KOPT-K1 (cell line): ENCODE results near the gene AMELX.

Source experiments
- H3K27ac ChIP-seq: fragments of 200-600 bp; sonication (generic); 2 replicates; pipeline ENCODE4 v1.5.1; 2016; ENCODE audit warnings: antibody characterized with exemption, mild to moderate bottlenecking, low read depth, low read length; ENCODE audit not compliant: poor library complexity, severe bottlenecking
- H3K36me3 ChIP-seq: fragments of 200-600 bp; sonication (generic); 2 replicates; pipeline ENCODE4 v1.5.1; 2017; ENCODE audit warnings: antibody characterized with exemption, mild to moderate bottlenecking, low read length, moderate library complexity; ENCODE audit not compliant: insufficient read depth
- H3K9me3 ChIP-seq: fragments of 200-600 bp; sonication (generic); 2 replicates; pipeline ENCODE4 v1.5.1; 2017; ENCODE audit warnings: antibody characterized with exemption, low read length, mild to moderate bottlenecking; ENCODE audit not compliant: insufficient read depth, poor library complexity, severe bottlenecking

Gene AMELX

GRCh38 chrX:11282043-11282442 is 11.2 kb upstream of the AMELX start:
- Histone ChIP-seq H3K36me3 (no peaks in the 10 kb centered on the region), H3K9me3 (no peaks in the 10 kb centered on the region), H3K27ac (no peak overlapping the region)

GRCh38 chrX:11285651-11286050 is 7.6 kb upstream of the AMELX start:
- Histone ChIP-seq H3K9me3 (no peaks in the 10 kb centered on the region), H3K27ac (no peak overlapping the region), H3K36me3 (no peaks in the 10 kb centered on the region)

DNA sequence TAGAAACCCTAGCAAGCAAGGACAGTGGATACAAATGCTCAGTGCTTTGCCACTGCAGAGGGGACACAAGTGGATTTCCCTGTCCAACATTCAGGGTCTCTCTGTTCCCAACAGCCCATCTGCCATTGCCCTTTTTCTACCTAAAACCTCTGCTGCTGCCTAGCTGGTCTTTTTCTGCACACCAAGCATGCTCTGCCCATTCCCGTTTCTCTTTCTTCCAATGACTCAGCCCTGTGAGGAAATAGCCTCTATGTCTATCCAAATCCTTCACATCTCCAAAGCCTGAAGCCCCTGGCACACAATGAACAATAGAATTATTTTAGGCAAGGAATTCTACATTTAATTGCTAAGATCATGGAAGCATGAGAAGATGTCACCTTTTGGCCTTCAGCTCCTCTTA is 5.7 kb upstream of the AMELX start:
- no peak overlapping the region for H3K27ac ChIP-seq
- H3K36me3 ChIP-seq: no peaks in the 10 kb centered on the region
- H3K9me3 ChIP-seq: no peaks in the 10 kb centered on the region

- Histone ChIP-seq H3K27ac (no peak overlapping the region), H3K9me3 (no peaks in the 10 kb centered on the region), H3K36me3 (no peaks in the 10 kb centered on the region)
Measured at GRCh38 chrX:11290416-11291102, 2.7 kb upstream of the AMELX start.

DNA sequence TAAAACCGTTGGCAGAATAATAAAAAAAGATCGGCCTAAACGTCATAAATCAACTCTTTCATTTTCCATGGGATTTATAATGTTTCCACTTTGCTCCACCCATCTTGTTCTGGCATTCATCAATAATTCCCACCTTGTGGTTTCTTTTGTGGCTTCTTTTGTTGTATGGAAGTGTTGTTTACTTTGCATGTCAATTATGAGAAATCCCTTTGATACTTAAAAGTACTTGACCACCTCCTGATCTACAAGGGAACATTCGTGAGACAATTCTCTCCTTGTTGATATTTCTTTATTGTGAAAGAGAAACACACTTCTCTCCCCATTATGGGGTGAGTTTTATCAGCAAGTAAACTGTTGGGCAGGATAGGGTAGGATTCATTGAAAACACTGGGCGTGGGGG is 2.8 kb downstream of the AMELX start:
- Histone ChIP-seq H3K9me3 (no peaks in the 10 kb centered on the region), H3K27ac (no peak overlapping the region), H3K36me3 (no peaks in the 10 kb centered on the region)

DNA sequence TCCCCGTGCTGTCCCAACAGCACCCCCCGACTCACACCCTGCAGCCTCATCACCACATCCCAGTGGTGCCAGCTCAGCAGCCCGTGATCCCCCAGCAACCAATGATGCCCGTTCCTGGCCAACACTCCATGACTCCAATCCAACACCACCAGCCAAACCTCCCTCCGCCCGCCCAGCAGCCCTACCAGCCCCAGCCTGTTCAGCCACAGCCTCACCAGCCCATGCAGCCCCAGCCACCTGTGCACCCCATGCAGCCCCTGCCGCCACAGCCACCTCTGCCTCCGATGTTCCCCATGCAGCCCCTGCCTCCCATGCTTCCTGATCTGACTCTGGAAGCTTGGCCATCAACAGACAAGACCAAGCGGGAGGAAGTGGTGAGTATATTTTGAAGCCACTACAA is 5.4 kb downstream of the AMELX start:
- no peaks in the 10 kb centered on the region for H3K9me3 ChIP-seq
- H3K27ac ChIP-seq: no peak overlapping the region
- H3K36me3 ChIP-seq: no peaks in the 10 kb centered on the region

DNA sequence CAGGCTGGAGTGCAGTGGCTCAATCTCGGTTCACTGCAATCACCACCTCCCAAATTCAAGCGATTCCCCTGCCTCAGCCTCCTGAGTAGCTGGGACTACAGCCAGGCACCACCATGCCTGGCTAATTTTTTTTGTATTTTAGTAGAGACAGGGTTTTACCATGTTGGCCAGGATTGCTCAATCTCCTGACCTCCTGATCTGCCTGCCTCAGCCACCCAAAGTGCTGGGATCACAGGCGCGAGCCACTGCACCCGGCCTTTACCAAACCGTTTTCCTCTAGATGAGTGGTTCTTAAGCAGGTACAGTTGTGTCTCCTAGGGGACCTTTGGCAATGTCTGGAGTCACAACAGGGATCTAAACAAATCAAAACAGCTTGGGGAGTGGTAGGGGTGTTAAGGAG is 11.6 kb downstream of the AMELX start:
- H3K27ac ChIP-seq: no peak overlapping the region
- no peaks in the 10 kb centered on the region for H3K9me3 ChIP-seq
- H3K36me3 ChIP-seq: no peaks in the 10 kb centered on the region

DNA sequence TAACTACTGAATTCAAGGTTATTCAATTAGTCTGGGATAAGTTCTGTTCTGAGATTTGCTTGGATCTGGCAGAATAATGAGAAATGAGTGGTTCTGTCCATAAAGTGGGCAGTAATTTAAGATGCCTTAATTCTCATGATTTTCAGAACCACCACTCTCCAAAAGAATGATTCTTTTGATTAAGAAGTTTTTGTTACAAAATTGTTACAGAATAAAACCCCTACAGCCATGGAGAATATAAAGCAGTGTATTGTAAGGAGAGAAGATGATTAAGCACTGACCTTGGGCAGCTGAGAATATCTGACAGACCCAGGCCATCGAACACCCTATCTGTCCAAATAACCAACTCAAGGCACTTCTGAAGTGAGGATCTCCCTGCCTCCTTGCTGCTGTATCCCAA is 12.4 kb downstream of the AMELX start:
- Histone ChIP-seq H3K9me3 (no peaks in the 10 kb centered on the region), H3K27ac (no peak overlapping the region), H3K36me3 (no peaks in the 10 kb centered on the region)

GRCh38 chrX:11309220-11309619 is 16.0 kb downstream of the AMELX start:
- Histone ChIP-seq H3K27ac (no peak overlapping the region), H3K9me3 (no peaks in the 10 kb centered on the region), H3K36me3 (no peaks in the 10 kb centered on the region)

DNA sequence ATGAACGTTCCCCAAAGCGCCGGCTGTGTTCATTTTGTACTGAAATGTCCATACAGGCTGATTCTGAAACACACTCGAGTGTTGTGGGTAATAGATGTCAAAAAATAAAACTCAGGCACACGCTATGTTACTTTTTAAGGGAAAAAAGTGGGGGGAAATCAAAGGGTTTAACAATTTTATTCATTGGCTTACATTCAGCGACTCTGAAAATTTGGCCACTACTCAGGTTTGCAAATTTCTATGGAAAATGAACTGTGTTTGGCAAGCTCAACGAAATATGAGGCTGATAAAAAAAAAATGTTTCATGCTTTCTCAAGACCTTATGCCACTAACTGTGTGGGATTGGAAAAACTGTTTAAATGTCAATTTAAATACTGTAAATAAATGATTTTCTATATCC is 18.5 kb downstream of the AMELX start:
- H3K36me3 ChIP-seq: no peaks in the 10 kb centered on the region
- H3K9me3 ChIP-seq: no peaks in the 10 kb centered on the region
- H3K27ac ChIP-seq: no peak overlapping the region

- no peak overlapping the region for H3K27ac ChIP-seq
- H3K36me3 ChIP-seq: no peaks in the 10 kb centered on the region
- no peaks in the 10 kb centered on the region for H3K9me3 ChIP-seq
Measured at GRCh38 chrX:11319806-11320520, 26.8 kb downstream of the AMELX start.

GRCh38 chrX:11321986-11322385 is 28.8 kb downstream of the AMELX start:
- H3K9me3 ChIP-seq: no peaks in the 10 kb centered on the region
- no peak overlapping the region for H3K27ac ChIP-seq
- H3K36me3 ChIP-seq: no peaks in the 10 kb centered on the region

DNA sequence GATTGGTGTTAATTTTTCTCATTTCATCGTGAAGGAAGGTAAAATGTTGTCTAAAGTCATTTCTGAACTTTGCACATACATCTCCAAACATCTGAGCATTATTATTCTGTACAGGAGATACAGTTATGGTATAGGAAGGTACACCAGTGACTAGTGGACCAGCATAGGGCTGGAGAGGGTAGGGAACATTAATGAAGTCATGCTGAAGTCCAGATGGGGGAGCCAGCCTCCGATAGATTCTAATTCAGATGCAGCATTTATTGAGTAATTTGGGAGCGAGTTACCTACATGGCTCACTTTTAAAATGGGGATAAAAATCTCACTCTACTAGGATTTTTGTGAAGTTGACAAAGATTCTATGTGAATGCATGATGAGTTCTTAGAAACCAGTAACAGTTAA is 34.9 kb downstream of the AMELX start:
- no peaks in the 10 kb centered on the region for H3K9me3 ChIP-seq
- H3K27ac ChIP-seq: no peak overlapping the region
- no peaks in the 10 kb centered on the region for H3K36me3 ChIP-seq

GRCh38 chrX:11329021-11329420 is 35.8 kb downstream of the AMELX start:
- H3K36me3 ChIP-seq: no peaks in the 10 kb centered on the region
- no peak overlapping the region for H3K27ac ChIP-seq
- no peaks in the 10 kb centered on the region for H3K9me3 ChIP-seq

DNA sequence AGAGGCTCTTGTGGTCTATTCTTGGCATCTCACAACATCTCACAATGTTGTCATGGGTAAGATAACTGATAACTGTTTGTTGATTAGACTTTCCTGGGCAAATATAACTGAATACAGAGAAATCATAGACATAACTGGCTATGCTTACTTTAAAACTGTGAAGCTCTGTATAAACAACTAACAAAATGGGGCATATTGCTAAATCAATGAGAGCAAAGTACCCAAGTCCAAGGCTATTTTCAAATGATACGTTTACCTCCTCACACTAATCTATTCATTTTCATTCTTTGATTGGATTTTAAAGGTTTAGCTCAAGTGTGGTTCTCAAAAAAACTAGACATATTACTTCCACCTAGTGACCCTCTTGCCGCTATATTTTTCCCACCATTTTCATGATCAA is 38.6 kb downstream of the AMELX start:
- no peaks in the 10 kb centered on the region for H3K9me3 ChIP-seq

DNA sequence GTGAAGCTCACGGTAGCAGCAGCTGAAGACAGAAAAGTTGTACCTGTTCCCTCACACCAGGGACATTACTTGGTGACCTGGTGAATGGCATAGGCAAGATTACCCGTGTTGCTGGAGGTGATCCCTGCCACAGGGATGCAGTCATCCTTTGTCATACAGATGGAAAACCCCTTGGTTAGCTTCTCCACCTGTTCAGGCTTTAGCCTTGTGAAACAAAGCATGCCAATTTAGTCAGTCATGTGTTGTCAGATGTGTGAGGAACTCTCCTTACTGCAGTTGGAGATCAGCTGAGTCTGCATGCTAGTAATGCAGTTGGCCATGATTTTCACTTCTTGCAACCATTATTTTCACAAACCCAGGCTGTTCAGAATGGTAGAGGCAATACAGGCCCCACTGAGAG is 41.0 kb downstream of the AMELX start:
- no peaks in the 10 kb centered on the region for H3K9me3 ChIP-seq
- H3K27ac ChIP-seq: no peak overlapping the region
- H3K36me3 ChIP-seq: no peaks in the 10 kb centered on the region

More for the DNA sequence above, 38.6 kb downstream of the AMELX start:
- no peaks in the 10 kb centered on the region for H3K36me3 ChIP-seq
- no peak overlapping the region for H3K27ac ChIP-seq
